Esophagus muscularis mucosa (tissue), 4 donors: Measurements from ENCODE around the gene NEURL1B. TPM values are rescaled to one million over a fixed set of nuclear protein-coding genes. Genes with fewer than 3 reads are reported as not detected.
A peak's percentile ranks its signal among the peaks of the same experiment; 100 is the strongest.

ENCODE experiments used
- DNase-seq: peaks from one replicate; pipeline ENCODE4 v3.0.0-alpha.2; 2017; ENCODE audit errors: extremely low spot score
- H3K27ac ChIP-seq, 4 donors: fragments of 200-600 bp; sonication (generic); replicated peaks in 1 of 4; 1 replicate in 3 of 4; 2 replicates in 1 of 4; pipeline ENCODE4 v1.5.1; 2016 to 2019; ENCODE audit warnings: mild to moderate bottlenecking in 1 of 4
- H3K27me3 ChIP-seq, 4 donors: fragments of 200-600 bp; sonication (generic); one replicate each; pipeline versions ENCODE4 v1.5.1 to v1.6.0; 2016 to 2019
- H3K36me3 ChIP-seq, 4 donors: fragments of 200-600 bp; sonication (generic); one replicate each; pipeline ENCODE4 v1.5.1; 2016 to 2019
- H3K4me1 ChIP-seq, 4 donors: fragments of 200-600 bp; sonication (generic); one replicate each; pipeline ENCODE4 v1.5.1; 2016 to 2019
- H3K4me3 ChIP-seq, 4 donors: fragments of 200-600 bp; sonication (generic); 1 replicate in 2 of 4; 2 replicates in 2 of 4; pipeline ENCODE4 v1.5.1; 2016 to 2019; ENCODE audit warnings: mild to moderate bottlenecking in 4 of 4, moderate library complexity in 1 of 4
- H3K9me3 ChIP-seq, 4 donors: fragments of 200-600 bp; sonication (generic); 1 replicate in 3 of 4; 2 replicates in 1 of 4; pipeline ENCODE4 v1.5.1; 2016 to 2019
- EP300 ChIP-seq: sonication (generic); formaldehyde crosslinking; IDR thresholded peaks from one replicate; pipeline ENCODE4 v1.6.1; 2017; ENCODE audit warnings: antibody characterized with exemption
- POLR2A ChIP-seq: fragments of 450-650 bp; IDR thresholded peaks from one replicate; pipeline ENCODE4 v1.6.1; 2017; ENCODE audit warnings: antibody characterized with exemption, moderate library complexity, mild to moderate bottlenecking, low read depth
- POLR2AphosphoS5 ChIP-seq, 2 donors: sonication (generic); formaldehyde crosslinking; IDR thresholded peaks; one replicate each; pipeline ENCODE4 v1.6.1; 2017; ENCODE audit warnings: antibody characterized with exemption in 2 of 2
- WGBS: methylation state at CpG from one replicate; pipeline ENCODE4 v1.1.5; 2018; 5-methylcytosine and 5-hydroxymethylcytosine counted together
- intact Hi-C: fragments of 100-400 bp; cut with DNase I; formaldehyde crosslinking; loops from one replicate; pipeline ENCODE4 v1.15.1; 2023
- total RNA-seq, 4 donors: library from RNA; depleted of rRNA; stranded (reverse); fragments of >200 nt; gene quantifications; one replicate each; pipeline versions ENCODE4 v1.1.0 to v1.2.1, GENCODE V29; 2016
- TF ChIP-seq, protein P1 (sequence below), 3 experiments: fragments of 200-600 bp in 2 of 3; fragments of 450-650 bp in 1 of 3; sonication (generic) in 2 of 3; IDR thresholded peaks; one replicate each; pipeline ENCODE4 v1.5.1; 2017 to 2019; ENCODE audit warnings: antibody characterized with exemption in 3 of 3, mild to moderate bottlenecking in 2 of 3, moderate library complexity in 1 of 3

Gene NEURL1B
- total RNA-seq, 4 donors from 2014 or later = 34.1 to 87.1 (median 60.2) TPM

DNA sequence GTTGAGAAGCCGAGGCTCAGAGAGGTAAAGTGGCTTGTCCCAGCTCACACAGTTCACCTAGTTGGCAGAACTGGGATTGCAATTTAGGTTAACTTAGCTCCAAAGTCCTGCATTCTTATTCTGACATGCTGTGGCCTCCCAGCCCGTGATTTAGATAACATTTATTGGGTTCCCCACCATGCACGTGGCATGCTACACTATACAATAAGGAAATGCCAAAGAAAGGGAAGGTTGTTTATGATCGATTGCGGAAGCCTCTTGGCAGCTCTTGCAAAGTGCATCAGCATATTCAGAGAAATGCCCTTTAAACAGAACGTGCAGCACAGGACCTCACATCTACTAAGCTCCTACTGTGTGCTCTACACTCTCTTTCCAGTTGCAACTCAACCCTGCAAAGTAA is 3.2 kb downstream of the NEURL1B start:
- Histone ChIP-seq H3K9me3 (no peaks in the 10 kb centered on the region), H3K27ac (peak overlapping the region; percentile 83 to 96 (median 94)), H3K4me1 (peaks cover 47 to 93% (median 87%) of the 10 kb centered on the region in 4 donors), H3K36me3 (peaks cover 0 to 10% (median 4%) of the 10 kb centered on the region in 4 donors), H3K27me3 (no peaks in the 10 kb centered on the region), H3K4me3 (peak overlapping the region; percentile 68 to 98 (median 92))
- DNase-seq = no peak
- intact Hi-C loops = loop anchor here (10.0 kb wide), 1 partner anchor 89 kb away; no protein-coding TSS in a partner anchor
- 30% methylated on average over 6 of the region's 6 CpGs for WGBS
- no peak for TF ChIP-seq EP300
- no peak for TF ChIP-seq POLR2A
- TF ChIP-seq POLR2AphosphoS5 (IDR thresholded peaks at IDR 0.05) = no peak
- TF ChIP-seq, protein P1, sequence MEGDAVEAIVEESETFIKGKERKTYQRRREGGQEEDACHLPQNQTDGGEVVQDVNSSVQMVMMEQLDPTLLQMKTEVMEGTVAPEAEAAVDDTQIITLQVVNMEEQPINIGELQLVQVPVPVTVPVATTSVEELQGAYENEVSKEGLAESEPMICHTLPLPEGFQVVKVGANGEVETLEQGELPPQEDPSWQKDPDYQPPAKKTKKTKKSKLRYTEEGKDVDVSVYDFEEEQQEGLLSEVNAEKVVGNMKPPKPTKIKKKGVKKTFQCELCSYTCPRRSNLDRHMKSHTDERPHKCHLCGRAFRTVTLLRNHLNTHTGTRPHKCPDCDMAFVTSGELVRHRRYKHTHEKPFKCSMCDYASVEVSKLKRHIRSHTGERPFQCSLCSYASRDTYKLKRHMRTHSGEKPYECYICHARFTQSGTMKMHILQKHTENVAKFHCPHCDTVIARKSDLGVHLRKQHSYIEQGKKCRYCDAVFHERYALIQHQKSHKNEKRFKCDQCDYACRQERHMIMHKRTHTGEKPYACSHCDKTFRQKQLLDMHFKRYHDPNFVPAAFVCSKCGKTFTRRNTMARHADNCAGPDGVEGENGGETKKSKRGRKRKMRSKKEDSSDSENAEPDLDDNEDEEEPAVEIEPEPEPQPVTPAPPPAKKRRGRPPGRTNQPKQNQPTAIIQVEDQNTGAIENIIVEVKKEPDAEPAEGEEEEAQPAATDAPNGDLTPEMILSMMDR (IDR thresholded peaks at IDR 0.05) = no peak

DNA sequence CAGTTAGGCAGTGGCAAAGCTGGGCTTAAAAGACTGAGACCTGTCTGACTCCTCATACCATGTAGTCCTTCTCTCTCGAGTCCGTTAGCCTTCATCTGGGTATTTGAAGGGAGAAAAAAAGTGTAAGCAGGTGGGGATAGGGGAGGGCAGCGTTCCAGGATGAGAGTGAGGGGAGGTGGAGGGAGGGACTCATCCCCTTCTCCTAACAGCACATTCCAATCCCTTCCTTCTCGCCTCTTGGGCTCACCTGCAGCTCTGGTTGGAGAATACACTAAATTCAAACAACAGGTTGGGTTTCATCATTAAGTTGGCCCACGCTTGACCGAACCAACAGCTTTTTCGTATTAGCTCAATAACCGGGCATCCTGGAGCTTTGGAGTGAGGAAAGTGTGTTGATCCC is 3.6 kb downstream of the NEURL1B start:
- Histone ChIP-seq H3K27ac (peak overlapping the region; percentile 83 to 96 (median 94)), H3K4me1 (peaks cover 52 to 97% (median 92%) of the 10 kb centered on the region in 4 donors), H3K4me3 (peak overlapping the region; percentile 15 to 98 (median 80)), H3K9me3 (no peaks in the 10 kb centered on the region), H3K36me3 (peaks cover 0 to 14% (median 4%) of the 10 kb centered on the region in 4 donors), H3K27me3 (no peaks in the 10 kb centered on the region)
- intact Hi-C loops = loop anchor here (10.0 kb wide), 1 partner anchor 90 kb away; no protein-coding TSS in a partner anchor
- DNase-seq = no peak
- no peak for TF ChIP-seq POLR2A
- TF ChIP-seq, protein P1 (IDR thresholded peaks at IDR 0.05) = no peak
- TF ChIP-seq POLR2AphosphoS5 (IDR thresholded peaks at IDR 0.05) = no peak
- no peak for TF ChIP-seq EP300
- 71% methylated on average over 8 of the region's 8 CpGs for WGBS

DNA sequence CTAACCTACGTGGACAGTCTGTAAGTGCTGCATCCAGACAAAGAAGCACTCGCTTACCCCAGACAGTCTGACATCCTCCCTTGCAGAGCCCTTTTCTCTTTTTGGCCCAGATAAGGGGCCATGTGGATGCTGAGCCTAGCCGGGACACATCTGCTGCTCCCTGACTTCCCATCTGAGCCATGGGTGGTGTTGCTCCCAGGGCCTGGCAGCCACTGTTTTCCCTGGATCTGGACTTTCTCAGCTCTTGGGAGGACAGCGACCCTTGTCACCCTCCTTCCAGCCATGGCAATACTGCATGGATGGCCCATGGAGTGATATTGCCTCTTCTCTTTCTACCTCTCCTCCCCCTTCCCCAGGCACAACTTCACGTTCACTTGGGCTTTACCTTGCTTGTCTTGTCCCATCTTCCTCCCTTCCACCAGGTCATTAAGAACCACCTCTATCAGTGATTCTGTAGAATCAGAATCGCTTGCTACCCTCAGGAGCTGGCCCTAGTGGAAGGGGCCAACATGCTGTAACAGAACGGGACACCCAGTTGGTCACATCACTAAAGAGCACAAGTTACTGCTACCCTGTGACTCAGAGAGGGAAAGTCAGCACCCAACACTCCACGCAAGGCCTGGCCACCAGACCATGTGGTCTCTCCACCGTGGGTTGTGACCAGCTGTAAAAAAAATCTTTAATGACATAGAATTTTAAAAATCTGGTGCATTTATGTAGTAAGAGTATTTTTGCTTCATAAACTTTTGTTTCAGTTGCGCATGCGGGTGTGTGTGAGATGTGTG is 4.4 kb downstream of the NEURL1B start:
- Histone ChIP-seq H3K4me1 (peaks cover 56 to 98% (median 94%) of the 10 kb centered on the region in 4 donors), H3K36me3 (peaks cover 0 to 15% (median 4%) of the 10 kb centered on the region in 4 donors), H3K27ac (peak overlapping the region; percentile 83 to 96 (median 94)), H3K9me3 (no peaks in the 10 kb centered on the region), H3K27me3 (no peaks in the 10 kb centered on the region), H3K4me3 (peak overlapping the region; percentile 15 to 98 (median 80))
- TF ChIP-seq POLR2AphosphoS5 (IDR thresholded peaks at IDR 0.05) (no peak), EP300 (no peak), POLR2A (no peak)
- TF ChIP-seq, protein P1 (IDR thresholded peaks at IDR 0.05) = no peak
- 74% methylated on average over 9 of the region's 11 CpGs for WGBS
- no peak for DNase-seq
- intact Hi-C loops = loop anchor here (10.0 kb wide), 1 partner anchor 91 kb away; no protein-coding TSS in a partner anchor

DNA sequence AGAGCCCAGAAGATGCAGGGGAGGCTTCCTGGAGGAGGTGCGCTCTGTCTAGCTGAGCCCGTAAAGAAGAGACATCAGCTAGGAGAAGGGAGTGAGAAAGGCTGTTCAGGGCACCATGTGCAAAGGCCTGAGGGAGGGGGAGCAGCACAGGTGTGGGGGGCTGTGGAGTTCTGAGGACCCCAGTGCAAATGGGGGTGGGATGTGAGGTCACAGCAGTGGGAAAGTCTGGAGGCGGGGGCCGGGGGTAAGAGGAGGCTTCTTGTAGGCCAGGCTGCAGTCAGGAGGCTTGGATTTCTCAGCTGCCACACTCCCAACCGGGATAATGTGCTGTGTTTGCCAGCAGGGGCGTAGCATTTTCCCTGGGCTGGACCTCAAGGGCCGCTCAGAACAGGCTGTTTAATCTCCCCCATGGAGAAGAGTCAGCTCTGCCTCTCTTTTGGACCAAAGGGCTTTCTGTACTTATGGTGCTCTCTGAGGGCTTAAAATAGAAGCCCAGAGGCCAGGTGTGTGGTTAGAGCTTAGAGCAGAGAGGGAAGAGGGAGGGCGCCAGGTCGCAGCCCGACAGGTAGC is 5.7 kb downstream of the NEURL1B start:
- no peak for DNase-seq
- Histone ChIP-seq H3K27me3 (no peaks in the 10 kb centered on the region), H3K9me3 (no peaks in the 10 kb centered on the region), H3K4me1 (peaks cover 61 to 96% (median 93%) of the 10 kb centered on the region in 4 donors), H3K4me3 (peak overlapping the region in 2 of 4 donors; percentile 17 to 20), H3K36me3 (peaks cover 0 to 15% (median 4%) of the 10 kb centered on the region in 4 donors), H3K27ac (peak overlapping the region; percentile 83 to 96 (median 94))
- WGBS = 55% methylated on average over 10 of the region's 10 CpGs
- intact Hi-C loops = loop anchor here (10.0 kb wide), 1 partner anchor 92 kb away; no protein-coding TSS in a partner anchor
- TF ChIP-seq POLR2AphosphoS5 (IDR thresholded peaks at IDR 0.05) (peak; percentile 40 to 59), EP300 (no peak), POLR2A (no peak)
- TF ChIP-seq, protein P1 (IDR thresholded peaks at IDR 0.05) = peak; percentile 26 to 60 (median 36)
